Psoas muscle (tissue), 8 donors: Measurements from ENCODE around the gene TRIM50. TPM values are rescaled to one million over a fixed set of nuclear protein-coding genes. Genes with fewer than 3 reads are reported as not detected.

Experiments used
- ATAC-seq, 4 donors: fragments of 200-7000 bp; cut with Tn5 transposase; one replicate each; pipeline ENCODE4 v1.9.1; 2020; ENCODE audit warnings: moderate library complexity in 3 of 4, mild to moderate bottlenecking in 2 of 4
- DNase-seq, 2 donors: peaks; one replicate each; pipeline ENCODE4 v3.0.0-alpha.2; 2020
- H3K27ac ChIP-seq: fragments of 200-600 bp; one replicate; pipeline ENCODE4 v1.8.0; 2022
- H3K27me3 ChIP-seq, 3 donors: fragments of 200-600 bp in 1 of 3; one replicate each; pipeline versions ENCODE4 v1.6.1 to v1.8.0; 2013 to 2022; ENCODE audit warnings: low read length in 2 of 3, mild to moderate bottlenecking in 2 of 3, moderate library complexity in 1 of 3; ENCODE audit not compliant: insufficient read depth in 3 of 3
- H3K36me3 ChIP-seq, 2 donors: fragments of 200-600 bp in 1 of 2; one replicate each; pipeline versions ENCODE4 v1.6.1 to v1.8.0; 2013 to 2022; ENCODE audit warnings: low read depth in 1 of 2, mild to moderate bottlenecking in 1 of 2, moderate library complexity in 1 of 2; ENCODE audit not compliant: insufficient read depth in 1 of 2
- H3K4me1 ChIP-seq: fragments of 200-600 bp; one replicate; pipeline ENCODE4 v1.8.0; 2022
- H3K4me3 ChIP-seq: fragments of 200-600 bp; one replicate; pipeline ENCODE4 v1.8.0; 2022; ENCODE audit warnings: mild to moderate bottlenecking
- H3K9me3 ChIP-seq: fragments of 200-600 bp; one replicate; pipeline ENCODE4 v1.8.0; 2022
- WGBS, 3 donors: extraction: QIAGEN DNeasy Blood & Tissue Kit; methylation state at CpG; one replicate each; pipeline versions ENCODE4 v1.1.6 to v1.1.7; 2013; 5-methylcytosine and 5-hydroxymethylcytosine counted together
- intact Hi-C, 2 donors: fragments of 100-400 bp; cut with DNase I; formaldehyde crosslinking; loops; one replicate each; pipeline versions ENCODE4 v1.11.0 to v1.14.2; 2022
- polyA plus RNA-seq, 3 donors: library from polyadenylated mRNA; stranded (reverse); fragments of 200-250 nt; gene quantifications; one replicate each; pipeline ENCODE4 v1.2.3, GENCODE V29; 2013
- total RNA-seq, 4 donors: library from RNA; stranded (reverse); fragmentation: NEBNext Ultra II Directional in 2 of 4; extraction: Animal tissue kit (Norgen Biotek cat#: 25700) in 2 of 4; gene quantifications; one replicate each; pipeline versions ENCODE4 v1.2.1 to v1.2.4, GENCODE V29; 2021 to 2023
- TF ChIP-seq, protein P1 (sequence below): fragments of 200-600 bp; IDR thresholded peaks from one replicate; pipeline ENCODE4 v1.8.0; 2022; ENCODE audit warnings: antibody characterized with exemption
- donor health status: healthy with polysubstance abuse.
- donor health status: DM: no; HTN: no; CAD: no; lungs with moderate emphysema.
- donor health status: Bipolar disorder and iron deficiency.
- donor health status: healthy.
- donor health status: DM: yes; HTN: yes; CAD: no.
- donor health status: DM: no; HTN: no; CAD: no.
- donor health status: DM: no; HTN: no; CAD: no.
- donor health status: DM: yes; HTN: yes; CAD: no.

TRIM50 gene
- total and polyA plus RNA-seq, 7 donors = 0.12 to 1.3 (median 0.32) TPM

DNA sequence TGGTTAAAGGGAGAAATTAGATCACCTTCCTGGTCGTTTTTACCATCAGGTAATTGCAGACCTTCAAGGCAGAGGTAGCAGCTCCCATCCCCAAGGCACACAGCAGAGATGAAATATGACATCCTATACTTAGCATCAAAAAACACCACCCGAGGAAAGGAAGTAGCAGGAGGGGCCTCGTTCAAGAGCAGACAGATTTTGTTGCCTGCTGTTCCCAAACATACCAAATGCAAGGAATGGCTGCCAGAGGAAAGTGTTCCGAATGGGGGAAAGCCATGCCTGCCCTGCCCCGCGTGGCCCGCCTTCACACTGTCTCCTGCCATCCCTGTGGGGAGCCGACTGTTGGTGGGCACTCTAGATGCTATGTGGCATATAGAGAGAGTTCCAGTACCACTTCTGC, 18.1 kb upstream of the TRIM50 start:
- intact Hi-C loops = no loop called here
- H3K4me1 ChIP-seq = no peaks in the 10 kb centered on the region
- no peaks in the 10 kb centered on the region for H3K36me3 ChIP-seq
- H3K27ac ChIP-seq = no peak overlapping the region
- H3K9me3 ChIP-seq = no peaks in the 10 kb centered on the region
- TF ChIP-seq, protein P1, sequence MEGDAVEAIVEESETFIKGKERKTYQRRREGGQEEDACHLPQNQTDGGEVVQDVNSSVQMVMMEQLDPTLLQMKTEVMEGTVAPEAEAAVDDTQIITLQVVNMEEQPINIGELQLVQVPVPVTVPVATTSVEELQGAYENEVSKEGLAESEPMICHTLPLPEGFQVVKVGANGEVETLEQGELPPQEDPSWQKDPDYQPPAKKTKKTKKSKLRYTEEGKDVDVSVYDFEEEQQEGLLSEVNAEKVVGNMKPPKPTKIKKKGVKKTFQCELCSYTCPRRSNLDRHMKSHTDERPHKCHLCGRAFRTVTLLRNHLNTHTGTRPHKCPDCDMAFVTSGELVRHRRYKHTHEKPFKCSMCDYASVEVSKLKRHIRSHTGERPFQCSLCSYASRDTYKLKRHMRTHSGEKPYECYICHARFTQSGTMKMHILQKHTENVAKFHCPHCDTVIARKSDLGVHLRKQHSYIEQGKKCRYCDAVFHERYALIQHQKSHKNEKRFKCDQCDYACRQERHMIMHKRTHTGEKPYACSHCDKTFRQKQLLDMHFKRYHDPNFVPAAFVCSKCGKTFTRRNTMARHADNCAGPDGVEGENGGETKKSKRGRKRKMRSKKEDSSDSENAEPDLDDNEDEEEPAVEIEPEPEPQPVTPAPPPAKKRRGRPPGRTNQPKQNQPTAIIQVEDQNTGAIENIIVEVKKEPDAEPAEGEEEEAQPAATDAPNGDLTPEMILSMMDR = no peak
- WGBS, 3 donors = 46 to 58% (median 53%) methylated on average over 8 of the region's 8 CpGs
- no peak overlapping the region for H3K4me3 ChIP-seq
- ATAC-seq (no peak), DNase-seq (no peak)
- no peaks in the 10 kb centered on the region for H3K27me3 ChIP-seq

- ATAC-seq (no peak), DNase-seq (no peak)
- H3K4me3 ChIP-seq = no peak overlapping the region
- no peak overlapping the region for H3K27ac ChIP-seq
- H3K27me3 ChIP-seq = no peaks in the 10 kb centered on the region
- no peaks in the 10 kb centered on the region for H3K4me1 ChIP-seq
- WGBS, 3 donors = 58 to 66% (median 59%) methylated on average over 4 of the region's 4 CpGs
- no peaks in the 10 kb centered on the region for H3K9me3 ChIP-seq
- H3K36me3 ChIP-seq = no peaks in the 10 kb centered on the region
- TF ChIP-seq, protein P1 = no peak
- intact Hi-C loops = no loop called here
These were observed 17.7 kb upstream of the TRIM50 start for GRCh38 chr7:73345538-73345937.

- no peaks in the 10 kb centered on the region for H3K36me3 ChIP-seq
- ATAC-seq = no peak
- intact Hi-C loops = loop anchor here (2.0 to 5.0 kb wide), 3 partner anchors 53 to 107 kb away; no protein-coding TSS in a partner anchor
These were observed 15.9 kb upstream of the TRIM50 start for GRCh38 chr7:73343671-73344380.

GRCh38 chr7:73342645-73343044, 14.8 kb upstream of the TRIM50 start:
- Histone ChIP-seq H3K4me1 (no peaks in the 10 kb centered on the region), H3K36me3 (no peaks in the 10 kb centered on the region), H3K9me3 (no peaks in the 10 kb centered on the region), H3K4me3 (peak overlapping the region; percentile 38), H3K27ac (no peak overlapping the region), H3K27me3 (no peaks in the 10 kb centered on the region)
- intact Hi-C loops = loop anchor here (2.0 to 5.0 kb wide), 3 partner anchors 55 to 108 kb away; no protein-coding TSS in a partner anchor
- TF ChIP-seq, protein P1 = peak; percentile 55
- WGBS, 3 donors = 20 to 26% (median 20%) methylated on average over 8 of the region's 8 CpGs
- DNase-seq (no peak), ATAC-seq (peak; percentile 87 to 97 (median 92))

More at GRCh38 chr7:73343671-73344380, 15.9 kb upstream of the TRIM50 start:
- Histone ChIP-seq H3K4me3 (no peak overlapping the region), H3K4me1 (no peaks in the 10 kb centered on the region), H3K9me3 (no peaks in the 10 kb centered on the region), H3K27ac (no peak overlapping the region), H3K27me3 (no peaks in the 10 kb centered on the region)
- no peak for DNase-seq
- TF ChIP-seq, protein P1 = no peak
- 80 to 91% (median 87%) methylated on average over 7 of the region's 7 CpGs for WGBS, 3 donors
